Stimulated activated CD4-positive, alpha-beta T cell treated with anti-CD3 and anti-CD28 coated beads, Interleukin-2, amount 100 ng/mL, for 4 hours (primary cell): Measurements from ENCODE around the gene FAM151A.

Source experiments
- DNase-seq: peaks from one replicate; pipeline ENCODE4 v3.0.0-alpha.2; 2020; ENCODE audit warnings: low read depth

FAM151A gene

DNA sequence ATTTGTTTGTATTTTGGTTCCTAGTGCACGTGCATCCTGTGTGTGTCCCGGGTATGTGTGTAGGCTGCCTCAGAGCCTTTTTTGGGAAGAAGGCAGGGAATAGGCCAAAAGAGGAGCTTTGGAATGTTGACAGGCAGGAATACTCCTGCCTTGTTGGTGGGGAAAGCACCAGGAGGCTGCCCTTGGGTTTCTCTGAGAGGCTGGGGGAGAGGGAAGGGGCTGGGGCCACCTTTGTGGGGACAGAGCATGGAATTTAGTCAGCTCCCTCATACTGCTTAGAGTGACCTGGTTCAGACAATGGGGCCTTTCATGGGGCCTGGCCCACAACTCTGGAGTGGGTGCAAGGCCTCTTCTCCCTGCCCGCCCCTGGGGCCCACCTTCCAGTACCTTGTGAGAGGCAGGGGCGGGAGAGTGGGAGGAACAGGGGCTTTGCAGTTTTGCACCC lies 44.0 kb downstream of the FAM151A start:
- DNase-seq: no peak

DNA sequence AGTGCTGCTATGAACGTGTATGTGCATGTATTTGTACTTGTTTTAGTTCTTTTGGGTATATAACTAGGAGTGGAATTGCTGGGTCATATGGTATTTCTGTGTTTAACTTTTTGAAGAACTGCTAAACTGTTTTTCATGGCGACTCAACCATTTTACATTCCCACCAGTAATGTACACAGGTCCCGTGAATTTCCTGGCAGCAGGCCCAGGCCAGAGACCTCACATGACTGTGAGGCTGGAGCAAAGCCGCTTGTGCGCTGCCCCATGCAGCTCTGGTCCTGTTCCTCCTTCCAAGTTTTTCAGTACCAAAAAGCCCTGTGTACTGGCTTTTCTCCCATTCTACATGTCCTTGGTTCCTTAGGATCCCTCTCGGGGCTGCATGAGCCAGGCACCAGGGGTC lies 45.7 kb downstream of the FAM151A start:
- no peak for DNase-seq

DNA sequence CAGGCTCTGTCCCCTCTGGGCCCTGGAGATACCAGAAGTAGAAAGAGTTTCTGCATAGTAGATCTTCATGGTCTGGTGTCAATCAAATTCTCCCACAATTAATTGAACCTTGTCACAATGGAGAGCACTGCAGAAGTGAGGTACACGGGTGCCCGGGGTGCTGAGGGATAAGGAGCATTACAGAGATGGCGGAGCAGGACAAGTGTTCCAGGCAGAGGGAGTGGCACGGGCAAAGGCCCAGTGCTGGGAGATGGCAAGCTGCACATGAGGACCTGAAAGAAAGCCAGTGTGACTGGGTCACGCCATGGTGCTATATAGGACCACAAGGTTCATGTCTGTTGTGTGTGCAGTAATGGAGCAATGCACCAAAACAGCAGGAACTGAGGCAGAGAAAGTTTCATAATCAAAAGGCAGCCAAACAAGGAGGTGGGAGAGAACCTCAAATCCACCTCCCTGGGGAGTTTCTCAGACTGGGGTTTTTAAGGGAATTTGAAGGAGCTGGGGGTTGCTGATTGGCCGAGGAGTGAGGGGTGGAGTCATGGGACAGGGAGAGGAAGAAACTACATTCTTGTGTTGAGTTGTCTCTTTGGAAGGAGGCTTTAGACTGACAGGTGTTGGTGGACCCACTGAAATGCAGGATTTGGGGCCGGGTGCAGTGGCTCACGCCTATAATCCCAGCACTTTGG lies 47.6 kb downstream of the FAM151A start:
- no peak for DNase-seq

DNA sequence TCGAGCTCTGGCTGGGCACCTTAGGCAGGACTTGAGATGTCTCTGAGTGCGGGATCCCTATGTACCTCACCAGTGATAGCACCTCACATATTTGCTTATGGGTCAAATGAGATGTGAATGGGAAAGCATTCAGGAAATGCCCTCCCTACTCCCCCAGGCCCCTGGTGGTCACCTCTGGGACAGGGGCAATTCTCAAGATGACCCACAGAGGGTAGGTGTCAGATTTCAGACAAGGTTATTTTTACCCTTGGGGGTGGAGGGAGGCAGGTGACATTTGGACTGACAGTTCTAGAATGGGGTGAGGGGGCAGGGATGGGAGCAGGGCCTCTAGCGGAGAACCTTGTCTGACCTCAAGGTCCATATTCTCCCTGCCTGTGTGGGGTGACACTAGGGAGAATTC lies 48.2 kb downstream of the FAM151A start:
- no peak for DNase-seq

DNA sequence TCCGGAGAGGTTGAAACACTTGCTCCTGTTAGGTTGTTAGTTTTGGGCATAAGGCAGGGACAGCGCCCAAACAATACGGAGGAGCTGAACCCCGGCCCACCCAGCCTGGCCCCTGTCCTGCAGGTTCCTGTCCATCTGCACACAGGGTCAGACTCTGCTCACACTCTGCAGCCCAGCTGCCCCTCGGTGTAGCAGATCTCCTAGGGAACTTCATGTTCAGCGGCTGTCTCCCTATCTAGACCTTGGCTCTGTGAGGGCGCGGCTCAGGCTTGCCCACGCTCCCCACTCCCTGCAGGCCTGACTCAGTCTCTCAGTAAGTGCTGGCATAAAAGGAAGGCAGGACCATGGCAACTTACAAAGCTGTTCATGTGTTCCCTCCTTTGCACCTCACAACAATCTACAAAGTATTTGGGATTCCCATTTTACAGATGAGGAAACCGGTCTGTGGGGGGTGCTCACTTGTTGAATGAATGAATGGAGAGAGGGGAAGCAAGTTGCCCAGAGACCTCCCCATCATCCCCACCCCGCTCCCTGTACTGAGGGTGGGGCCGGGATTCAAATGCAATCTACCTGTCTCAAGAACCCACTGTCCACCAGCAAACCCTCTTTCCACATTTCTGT lies 49.1 kb downstream of the FAM151A start:
- DNase-seq: no peak

DNA sequence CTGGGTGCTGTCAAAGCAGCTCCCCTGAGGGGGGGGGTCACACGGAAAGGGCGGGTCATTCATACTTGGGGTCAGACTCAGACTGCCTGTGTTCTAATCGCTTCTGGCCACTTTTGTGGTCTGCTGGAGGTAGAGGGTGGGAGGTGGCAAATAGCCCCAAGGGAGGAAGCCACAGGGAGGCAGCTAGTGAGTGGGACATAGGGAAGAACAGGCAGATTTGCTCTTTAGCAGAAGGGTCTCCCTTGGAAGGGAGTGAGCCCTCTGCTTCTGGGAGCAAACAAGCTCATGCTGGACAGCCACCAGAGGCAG lies 50.8 kb downstream of the FAM151A start:
- no peak for DNase-seq

DNA sequence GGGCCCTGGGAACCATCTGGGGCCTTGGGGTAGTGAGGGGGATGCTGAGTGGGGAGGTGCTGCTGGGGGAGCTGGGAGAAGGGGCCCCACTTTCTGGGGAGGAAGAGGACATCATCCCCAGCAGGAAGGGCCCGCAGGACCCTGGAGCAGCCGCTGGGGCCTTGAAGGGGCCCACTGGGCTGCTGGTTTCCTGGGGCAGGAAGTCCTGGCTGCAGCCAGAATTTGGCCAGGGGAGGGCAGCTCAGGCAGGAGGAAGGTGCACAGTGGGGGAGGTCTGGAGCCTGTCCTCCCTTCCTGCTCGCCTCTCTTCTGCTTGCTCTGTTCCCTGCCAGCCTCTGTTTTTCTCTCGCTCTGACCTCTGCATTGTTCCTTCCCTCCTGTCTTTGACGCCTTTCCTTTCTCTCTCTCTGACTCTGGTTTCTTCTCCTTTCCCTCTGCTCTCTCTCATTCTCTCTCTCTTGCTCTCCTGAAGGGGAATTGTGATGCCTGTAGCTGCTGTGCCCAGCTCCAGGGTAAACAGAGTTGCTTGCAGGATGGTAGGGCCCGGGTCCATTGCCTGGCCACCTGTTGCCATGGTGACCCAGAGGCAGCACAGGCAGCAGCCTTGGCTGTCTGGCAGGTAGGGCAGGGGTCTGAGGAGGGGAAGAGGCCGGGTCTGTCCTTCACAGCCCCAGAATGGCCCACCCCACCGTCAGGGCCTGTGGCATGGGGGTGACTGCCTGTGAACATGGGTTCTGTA lies 51.4 kb downstream of the FAM151A start:
- no peak for DNase-seq

DNA sequence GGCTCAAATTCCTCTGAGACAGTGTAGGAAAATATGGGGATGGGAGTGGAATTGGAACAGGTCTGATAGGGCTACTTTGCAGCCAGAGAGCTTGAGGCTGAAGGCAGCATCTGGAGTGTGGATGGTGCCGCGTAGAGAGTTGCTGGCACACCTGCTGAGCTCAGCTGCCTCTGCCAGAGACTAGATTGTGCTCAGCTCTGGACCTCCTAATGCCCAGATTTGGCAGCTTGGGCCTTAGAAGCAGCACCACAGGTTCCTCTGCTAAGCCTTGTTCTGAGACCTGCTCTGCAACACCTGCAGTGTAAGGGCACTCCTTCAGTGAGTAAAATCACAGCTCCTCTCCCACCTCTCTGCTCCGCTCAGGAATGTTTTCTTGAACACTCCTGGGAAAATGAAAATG lies 52.0 kb downstream of the FAM151A start:
- DNase-seq: no peak

DNA sequence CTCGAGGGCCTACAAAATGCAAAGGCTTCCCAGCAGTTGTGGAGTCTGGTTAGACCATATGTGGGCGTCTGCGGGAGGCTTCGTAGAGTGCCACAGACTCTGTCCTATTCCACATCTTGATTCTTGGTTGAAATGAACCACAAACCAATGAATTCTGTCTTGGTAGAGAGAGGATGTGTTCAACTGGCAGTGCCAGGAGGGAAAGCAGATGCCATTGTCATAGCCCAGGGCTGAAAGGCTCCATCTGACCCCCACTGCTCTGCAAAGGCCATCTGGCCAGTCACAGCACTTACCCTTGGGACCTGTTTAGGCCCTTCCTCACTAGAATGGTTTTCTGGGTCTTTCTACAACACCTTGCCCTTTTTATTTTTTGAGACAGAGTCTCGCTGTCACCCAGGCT lies 53.2 kb downstream of the FAM151A start:
- no peak for DNase-seq

DNA sequence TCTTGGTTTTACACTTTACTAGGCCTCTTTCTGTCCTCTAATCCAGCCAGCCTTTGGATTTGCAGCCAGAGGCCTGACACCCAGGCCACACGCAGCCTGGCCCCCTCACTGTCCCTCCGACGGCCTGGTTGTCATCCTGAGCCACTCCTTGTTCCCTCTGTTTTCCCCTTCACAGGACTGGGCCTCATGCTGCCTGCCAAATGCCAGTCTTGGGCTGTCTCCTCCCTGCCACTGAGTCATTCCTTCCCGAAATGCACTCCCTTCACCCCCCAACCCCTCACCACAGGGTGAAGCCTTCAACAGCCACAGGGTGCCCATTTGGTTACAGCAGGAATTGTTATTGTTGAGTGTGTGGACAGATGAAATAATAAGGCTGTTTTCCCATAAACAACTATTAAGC lies 54.0 kb downstream of the FAM151A start:
- DNase-seq: no peak

DNA sequence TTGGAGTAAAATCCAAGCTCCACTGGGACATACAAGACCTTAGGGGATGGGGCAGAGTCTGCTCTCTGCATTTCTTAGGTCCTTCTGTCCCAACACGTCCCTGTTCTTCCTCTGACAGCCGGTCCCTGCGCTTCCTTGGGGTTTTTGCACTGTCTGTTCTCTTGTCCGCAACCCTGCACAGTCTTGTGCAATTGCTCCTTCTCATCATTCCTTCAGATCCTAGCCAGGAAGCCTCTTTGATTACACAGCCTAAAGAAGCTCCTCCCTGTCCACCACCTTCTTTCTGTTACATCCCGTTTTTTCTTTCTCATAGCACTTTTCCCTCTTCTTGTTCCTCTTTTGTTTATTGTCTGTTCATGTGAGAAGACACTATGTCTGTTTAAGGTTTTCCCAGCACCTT lies 55.4 kb downstream of the FAM151A start:
- no peak for DNase-seq

DNA sequence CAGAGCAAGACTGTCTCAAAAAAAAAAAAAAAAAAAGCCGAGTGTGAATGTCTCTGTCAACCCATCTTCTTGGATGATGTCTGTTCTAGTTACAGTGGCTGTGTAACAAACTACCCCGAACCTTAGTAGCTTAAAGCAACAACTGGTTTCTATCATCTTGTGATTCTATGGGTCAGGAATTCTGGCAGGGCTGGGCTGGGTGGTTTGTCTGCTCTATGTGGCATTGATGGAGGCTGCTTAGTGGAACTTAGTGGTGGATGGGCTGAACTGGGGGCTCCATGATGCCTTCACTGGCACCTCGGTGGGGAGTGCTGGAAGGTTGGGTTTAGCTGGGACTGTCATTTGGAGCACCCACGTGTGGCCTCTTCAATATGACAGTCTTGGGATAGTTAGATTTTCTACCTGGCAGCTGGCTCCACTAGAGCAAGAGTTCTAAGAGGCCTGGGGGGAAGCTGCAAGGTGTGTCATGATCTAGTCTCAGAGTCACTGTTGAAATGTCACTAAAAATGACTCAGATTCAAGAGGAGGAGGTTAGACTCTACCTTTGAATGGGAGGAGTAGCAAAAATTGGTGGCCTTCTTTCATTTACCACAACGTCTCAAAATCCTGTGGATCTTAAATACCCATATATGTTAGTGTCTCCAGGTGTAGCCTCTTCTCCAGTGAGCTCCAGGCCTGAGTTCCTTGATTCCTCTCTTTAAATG lies 56.7 kb downstream of the FAM151A start:
- no peak for DNase-seq

DNA sequence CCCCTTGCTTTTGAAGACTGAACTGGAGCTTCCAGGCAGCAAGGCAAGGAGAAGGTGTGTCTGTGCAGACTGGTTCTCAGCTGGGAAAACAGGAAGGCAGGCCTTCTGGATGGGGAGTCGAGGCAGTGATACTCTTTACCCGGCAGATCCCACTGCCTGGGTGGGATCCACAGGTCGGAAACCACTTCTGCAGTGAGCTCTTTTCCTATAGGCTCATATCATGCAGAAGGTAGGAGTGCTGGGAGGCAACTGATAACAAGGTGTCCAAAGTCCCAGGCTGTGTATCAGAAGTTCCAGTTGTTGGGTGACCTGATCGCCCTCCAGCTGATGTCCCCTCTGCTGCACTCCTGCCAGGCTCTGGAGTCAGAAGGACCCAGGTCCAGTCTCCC lies 58.2 kb downstream of the FAM151A start:
- no peak for DNase-seq

DNA sequence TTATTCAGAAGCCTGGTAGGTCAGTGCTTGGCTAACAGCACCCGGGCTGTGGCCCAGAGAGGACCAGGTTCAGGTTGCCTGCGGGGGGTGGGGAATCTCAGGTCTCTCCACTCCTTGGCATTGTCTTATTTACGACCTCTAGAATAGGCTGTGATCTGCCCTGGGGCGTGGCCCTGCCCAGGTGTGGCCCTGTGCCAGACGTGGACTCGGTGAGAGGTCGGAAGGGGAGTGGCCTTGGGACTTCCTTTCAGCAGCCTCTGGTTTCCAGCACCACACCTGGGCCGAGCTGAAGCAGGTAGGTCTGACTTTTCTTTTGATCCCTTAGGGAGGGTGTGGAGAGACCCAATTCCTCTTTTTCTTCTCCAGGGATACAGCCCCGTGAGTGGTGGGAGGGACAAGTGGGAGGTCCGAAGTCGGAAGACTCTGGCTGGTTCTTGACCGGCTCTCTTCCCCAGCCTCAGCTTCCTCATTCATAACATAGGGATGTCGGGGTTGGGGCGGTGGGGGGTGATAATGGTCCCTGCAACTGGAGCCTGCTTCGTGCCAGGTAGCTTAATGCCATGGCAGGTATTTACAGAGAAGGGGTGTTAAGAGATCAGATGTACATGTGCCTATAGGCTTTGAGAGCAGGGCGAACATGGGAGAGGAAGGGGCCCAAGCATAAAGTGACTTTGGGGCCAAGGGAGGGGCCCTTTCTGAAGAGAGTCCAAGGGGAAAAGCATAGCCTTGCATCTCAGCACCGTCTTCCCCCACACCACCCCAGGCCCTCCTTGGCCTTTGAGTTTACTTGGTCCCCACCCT lies 58.8 kb downstream of the FAM151A start:
- DNase-seq: no peak

DNA sequence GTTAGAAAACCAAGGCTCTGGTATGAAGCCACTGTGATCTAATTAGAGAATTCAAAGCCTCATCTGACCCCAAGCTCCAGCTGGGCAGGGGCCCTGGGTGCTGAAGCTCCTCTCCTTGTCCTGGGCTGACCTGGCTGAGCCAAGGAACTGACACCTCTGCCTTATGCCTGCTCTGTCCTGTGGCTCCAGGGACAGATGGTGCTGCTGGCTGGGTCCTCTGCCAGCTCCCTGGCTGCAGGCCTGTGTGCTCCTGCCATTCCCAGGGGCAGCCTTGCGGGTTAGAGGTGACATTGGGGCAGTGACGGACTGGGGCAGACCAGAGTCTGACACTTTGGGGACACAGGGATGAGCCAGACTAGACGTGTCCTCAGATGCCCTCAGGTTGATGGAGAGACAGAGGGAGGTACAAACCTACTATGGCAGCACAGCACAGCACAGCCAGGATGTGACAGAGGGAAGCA lies 63.5 kb downstream of the FAM151A start:
- DNase-seq: no peak
